Measurements from ENCODE around the gene RAD51B.

Gene RAD51B

GRCh38 chr14:68482772-68483395, 663.3 kb downstream of the RAD51B start:
- Mint-ChIP-seq H3K9me3 (no peaks in the 10 kb centered on the region), H3K4me3 (no peak overlapping the region), H3K27ac (no peak overlapping the region), H3K27me3 (no peaks in the 10 kb centered on the region), H3K4me1 (ENCODE audit: low read depth) (peaks cover 66% of the 10 kb centered on the region), H3K36me3 (ENCODE audit: low read depth) (peaks cover 5% of the 10 kb centered on the region)

- Mint-ChIP-seq H3K4me3 (no peak overlapping the region), H3K9me3 (no peaks in the 10 kb centered on the region), H3K27ac (no peak overlapping the region), H3K36me3 (ENCODE audit: low read depth) (peaks cover 5% of the 10 kb centered on the region), H3K4me1 (ENCODE audit: low read depth) (peaks cover 60% of the 10 kb centered on the region), H3K27me3 (no peaks in the 10 kb centered on the region)
These were observed 666.6 kb downstream of the RAD51B start for GRCh38 chr14:68486033-68486732.

- Mint-ChIP-seq H3K27ac (no peak overlapping the region), H3K9me3 (no peaks in the 10 kb centered on the region), H3K27me3 (no peaks in the 10 kb centered on the region), H3K36me3 (ENCODE audit: low read depth) (peaks cover 5% of the 10 kb centered on the region), H3K4me1 (ENCODE audit: low read depth) (peaks cover 54% of the 10 kb centered on the region), H3K4me3 (no peak overlapping the region)
These were observed 667.2 kb downstream of the RAD51B start for GRCh38 chr14:68486809-68487208.

GRCh38 chr14:68487805-68488590, 668.4 kb downstream of the RAD51B start:
- Mint-ChIP-seq H3K27ac (peak overlapping the region; percentile 8), H3K4me3 (no peak overlapping the region), H3K4me1 (ENCODE audit: low read depth) (peaks cover 51% of the 10 kb centered on the region)

DNA sequence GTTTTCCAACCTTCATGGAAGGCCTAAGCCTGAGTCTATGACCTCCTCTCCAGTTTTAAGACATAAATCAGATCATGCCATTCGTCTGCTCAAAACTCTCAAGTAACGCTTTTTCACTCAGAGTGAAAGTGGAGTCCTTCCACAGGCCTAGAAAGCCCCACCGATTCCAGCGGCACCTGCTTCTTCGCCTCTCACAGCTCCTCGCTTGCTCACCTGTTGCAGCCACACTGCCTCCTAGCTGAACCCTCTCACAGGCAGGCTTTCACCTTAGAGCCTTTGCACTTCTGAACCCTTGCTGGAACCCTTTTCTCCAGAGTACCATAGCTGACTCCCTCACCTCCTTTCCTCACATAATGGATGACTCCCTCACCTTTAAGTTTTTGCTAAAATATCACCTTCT, 672.2 kb downstream of the RAD51B start:
- H3K27ac Mint-ChIP-seq: no peak overlapping the region
- no peaks in the 10 kb centered on the region for H3K36me3 Mint-ChIP-seq (ENCODE audit: low read depth)
- no peaks in the 10 kb centered on the region for H3K9me3 Mint-ChIP-seq
- no peak overlapping the region for H3K4me3 Mint-ChIP-seq
- no peaks in the 10 kb centered on the region for H3K27me3 Mint-ChIP-seq
- peaks cover 53% of the 10 kb centered on the region for H3K4me1 Mint-ChIP-seq (ENCODE audit: low read depth)

More at GRCh38 chr14:68487805-68488590, 668.4 kb downstream of the RAD51B start:
- H3K9me3 Mint-ChIP-seq: no peaks in the 10 kb centered on the region
- H3K27me3 Mint-ChIP-seq: no peaks in the 10 kb centered on the region
- peaks cover under 1% of the 10 kb centered on the region for H3K36me3 Mint-ChIP-seq (ENCODE audit: low read depth)

DNA sequence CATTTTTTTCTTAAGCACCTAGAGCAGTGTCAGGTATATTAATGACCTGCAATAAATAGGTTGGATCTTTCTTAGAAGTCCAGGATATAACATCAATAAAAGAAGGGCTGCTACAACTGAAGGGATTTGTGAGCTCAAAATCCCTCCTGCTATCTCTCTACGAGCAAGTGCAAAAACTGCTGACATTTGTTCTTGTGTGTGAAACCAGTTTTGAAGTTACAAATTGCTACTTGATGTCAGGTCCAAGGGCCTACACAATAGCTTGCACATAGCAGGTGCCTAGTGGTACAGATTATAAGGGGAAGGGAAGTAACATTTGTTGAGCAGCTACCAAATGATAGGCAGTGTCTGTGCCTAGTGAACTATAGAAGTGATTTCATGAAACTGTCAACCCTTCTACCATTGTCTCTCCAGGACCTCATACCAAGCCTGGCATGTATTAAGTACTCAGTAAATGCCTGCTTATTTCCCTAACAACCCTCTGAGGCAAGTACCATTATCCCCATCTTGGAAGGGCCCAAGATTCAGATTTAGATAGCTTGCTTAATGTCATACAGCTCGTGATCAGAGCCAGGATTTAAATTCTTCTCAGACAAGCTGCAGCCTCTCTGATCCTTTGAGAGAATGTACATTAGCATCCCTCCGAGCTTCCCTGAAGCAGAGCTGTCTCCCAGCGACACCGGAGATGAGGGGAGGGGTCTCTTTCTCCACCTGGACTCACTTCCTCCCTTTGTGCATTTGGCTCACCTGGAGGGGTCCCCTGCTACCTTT, 673.0 kb downstream of the RAD51B start:
- Mint-ChIP-seq H3K36me3 (ENCODE audit: low read depth) (no peaks in the 10 kb centered on the region), H3K27me3 (no peaks in the 10 kb centered on the region), H3K9me3 (no peaks in the 10 kb centered on the region), H3K27ac (no peak overlapping the region), H3K4me3 (no peak overlapping the region), H3K4me1 (ENCODE audit: low read depth) (peaks cover 53% of the 10 kb centered on the region)

GRCh38 chr14:68493152-68493911, 673.8 kb downstream of the RAD51B start:
- H3K4me1 Mint-ChIP-seq (ENCODE audit: low read depth): peaks cover 47% of the 10 kb centered on the region
- H3K36me3 Mint-ChIP-seq (ENCODE audit: low read depth): no peaks in the 10 kb centered on the region
- no peak overlapping the region for H3K27ac Mint-ChIP-seq
- H3K27me3 Mint-ChIP-seq: no peaks in the 10 kb centered on the region
- no peaks in the 10 kb centered on the region for H3K9me3 Mint-ChIP-seq
- H3K4me3 Mint-ChIP-seq: no peak overlapping the region

- Mint-ChIP-seq H3K4me1 (ENCODE audit: low read depth) (peaks cover 46% of the 10 kb centered on the region), H3K36me3 (ENCODE audit: low read depth) (no peaks in the 10 kb centered on the region), H3K27ac (peak overlapping the region; percentile 28), H3K9me3 (no peaks in the 10 kb centered on the region), H3K27me3 (no peaks in the 10 kb centered on the region), H3K4me3 (peak overlapping the region; percentile 2)
These were observed 675.8 kb downstream of the RAD51B start for GRCh38 chr14:68495101-68496039.

DNA sequence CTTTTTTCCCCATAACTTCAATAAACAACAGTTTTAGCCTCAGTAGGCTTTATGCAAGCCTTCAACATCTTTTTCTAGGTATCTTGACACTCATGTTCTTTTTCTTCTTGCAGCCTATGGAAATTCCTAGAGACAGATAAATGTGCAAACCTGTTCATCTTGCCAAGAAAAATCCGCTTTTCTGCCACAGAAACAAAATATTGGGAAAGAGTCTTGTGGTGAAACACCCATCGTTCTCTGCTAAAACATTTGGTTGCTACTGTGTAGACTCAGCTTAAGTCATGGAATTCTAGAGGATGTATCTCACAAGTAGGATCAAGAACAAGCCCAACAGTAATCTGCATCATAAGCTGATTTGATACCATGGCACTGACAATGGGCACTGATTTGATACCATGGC, 677.4 kb downstream of the RAD51B start:
- H3K27ac Mint-ChIP-seq: no peak overlapping the region
- H3K4me1 Mint-ChIP-seq (ENCODE audit: low read depth): peaks cover 52% of the 10 kb centered on the region
- no peak overlapping the region for H3K4me3 Mint-ChIP-seq
- H3K36me3 Mint-ChIP-seq (ENCODE audit: low read depth): no peaks in the 10 kb centered on the region
- no peaks in the 10 kb centered on the region for H3K27me3 Mint-ChIP-seq
- H3K9me3 Mint-ChIP-seq: no peaks in the 10 kb centered on the region

DNA sequence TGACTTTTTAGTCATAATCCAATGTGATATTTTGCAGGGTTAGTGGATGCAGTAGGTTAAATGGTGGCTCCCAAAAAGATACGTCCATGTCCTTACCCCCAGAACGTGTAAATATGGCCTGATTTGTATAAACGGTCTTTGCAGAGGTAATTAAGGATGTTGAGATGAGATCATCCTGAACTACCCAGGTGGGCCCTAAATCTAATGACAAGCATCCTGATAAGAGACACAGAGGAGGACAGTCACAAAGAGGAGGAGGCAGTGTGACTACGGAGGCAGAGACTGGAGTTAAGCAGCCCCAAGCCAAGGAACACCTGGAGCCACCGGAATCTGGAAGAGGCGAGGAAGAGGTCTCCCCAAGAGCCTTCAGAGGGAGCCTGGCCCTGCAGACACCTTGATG, 679.9 kb downstream of the RAD51B start:
- H3K27me3 Mint-ChIP-seq: no peaks in the 10 kb centered on the region
- H3K4me1 Mint-ChIP-seq (ENCODE audit: low read depth): peaks cover 52% of the 10 kb centered on the region
- H3K27ac Mint-ChIP-seq: no peak overlapping the region
- no peak overlapping the region for H3K4me3 Mint-ChIP-seq
- no peaks in the 10 kb centered on the region for H3K36me3 Mint-ChIP-seq (ENCODE audit: low read depth)
- no peaks in the 10 kb centered on the region for H3K9me3 Mint-ChIP-seq

- Mint-ChIP-seq H3K27ac (no peak overlapping the region), H3K4me3 (no peak overlapping the region), H3K36me3 (ENCODE audit: low read depth) (no peaks in the 10 kb centered on the region), H3K9me3 (no peaks in the 10 kb centered on the region), H3K27me3 (no peaks in the 10 kb centered on the region), H3K4me1 (ENCODE audit: low read depth) (peaks cover 50% of the 10 kb centered on the region)
These were observed 681.6 kb downstream of the RAD51B start for GRCh38 chr14:68501171-68501570.

DNA sequence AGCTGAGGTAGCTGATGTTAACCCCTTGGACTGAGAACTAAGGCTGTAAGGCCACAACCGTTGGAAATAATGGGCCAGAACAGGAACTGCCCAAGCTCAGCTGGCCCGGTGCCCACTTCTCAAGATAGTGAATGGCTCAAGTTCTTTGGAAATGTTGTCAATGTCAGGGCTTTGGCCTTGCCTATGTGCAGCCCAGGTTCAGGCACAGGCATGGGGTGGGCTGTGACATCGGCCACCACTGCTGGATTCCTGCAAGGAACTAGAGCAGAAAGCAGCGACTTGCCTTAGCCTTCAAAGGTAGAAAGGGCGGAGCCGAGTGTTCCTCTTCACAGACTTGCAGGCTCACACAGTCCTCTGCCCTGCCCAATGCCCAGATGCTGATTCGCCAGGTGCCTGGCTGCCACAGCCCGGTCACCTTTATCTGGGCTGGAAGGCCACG, 682.1 kb downstream of the RAD51B start:
- no peak overlapping the region for H3K27ac Mint-ChIP-seq
- H3K4me3 Mint-ChIP-seq: no peak overlapping the region
- peaks cover 50% of the 10 kb centered on the region for H3K4me1 Mint-ChIP-seq (ENCODE audit: low read depth)
- H3K36me3 Mint-ChIP-seq (ENCODE audit: low read depth): no peaks in the 10 kb centered on the region
- H3K27me3 Mint-ChIP-seq: no peaks in the 10 kb centered on the region
- no peaks in the 10 kb centered on the region for H3K9me3 Mint-ChIP-seq

- Mint-ChIP-seq H3K4me1 (ENCODE audit: low read depth) (peaks cover 55% of the 10 kb centered on the region), H3K4me3 (no peak overlapping the region), H3K27me3 (no peaks in the 10 kb centered on the region), H3K36me3 (ENCODE audit: low read depth) (no peaks in the 10 kb centered on the region), H3K9me3 (no peaks in the 10 kb centered on the region), H3K27ac (no peak overlapping the region)
These were observed 682.7 kb downstream of the RAD51B start for GRCh38 chr14:68502230-68502629.

Measured in stimulated activated naive CD8-positive, alpha-beta T cell treated with anti-CD3 and anti-CD28 coated beads, Interleukin-15, Interleukin-2, amounts not matched to agents 100 ng/mL and 50 ng/mL, for 24 hours (primary cell).